ENCODE measurements around the gene SORL1. TPM values are rescaled to one million over a fixed set of nuclear protein-coding genes. Genes with fewer than 3 reads are reported as not detected.
"Not testable (repeated sequence)": the region's sequence is repeated elsewhere in the genome, so short reads cannot be mapped to it uniquely, and the experiment has no call there.

SORL1 gene, protein sequence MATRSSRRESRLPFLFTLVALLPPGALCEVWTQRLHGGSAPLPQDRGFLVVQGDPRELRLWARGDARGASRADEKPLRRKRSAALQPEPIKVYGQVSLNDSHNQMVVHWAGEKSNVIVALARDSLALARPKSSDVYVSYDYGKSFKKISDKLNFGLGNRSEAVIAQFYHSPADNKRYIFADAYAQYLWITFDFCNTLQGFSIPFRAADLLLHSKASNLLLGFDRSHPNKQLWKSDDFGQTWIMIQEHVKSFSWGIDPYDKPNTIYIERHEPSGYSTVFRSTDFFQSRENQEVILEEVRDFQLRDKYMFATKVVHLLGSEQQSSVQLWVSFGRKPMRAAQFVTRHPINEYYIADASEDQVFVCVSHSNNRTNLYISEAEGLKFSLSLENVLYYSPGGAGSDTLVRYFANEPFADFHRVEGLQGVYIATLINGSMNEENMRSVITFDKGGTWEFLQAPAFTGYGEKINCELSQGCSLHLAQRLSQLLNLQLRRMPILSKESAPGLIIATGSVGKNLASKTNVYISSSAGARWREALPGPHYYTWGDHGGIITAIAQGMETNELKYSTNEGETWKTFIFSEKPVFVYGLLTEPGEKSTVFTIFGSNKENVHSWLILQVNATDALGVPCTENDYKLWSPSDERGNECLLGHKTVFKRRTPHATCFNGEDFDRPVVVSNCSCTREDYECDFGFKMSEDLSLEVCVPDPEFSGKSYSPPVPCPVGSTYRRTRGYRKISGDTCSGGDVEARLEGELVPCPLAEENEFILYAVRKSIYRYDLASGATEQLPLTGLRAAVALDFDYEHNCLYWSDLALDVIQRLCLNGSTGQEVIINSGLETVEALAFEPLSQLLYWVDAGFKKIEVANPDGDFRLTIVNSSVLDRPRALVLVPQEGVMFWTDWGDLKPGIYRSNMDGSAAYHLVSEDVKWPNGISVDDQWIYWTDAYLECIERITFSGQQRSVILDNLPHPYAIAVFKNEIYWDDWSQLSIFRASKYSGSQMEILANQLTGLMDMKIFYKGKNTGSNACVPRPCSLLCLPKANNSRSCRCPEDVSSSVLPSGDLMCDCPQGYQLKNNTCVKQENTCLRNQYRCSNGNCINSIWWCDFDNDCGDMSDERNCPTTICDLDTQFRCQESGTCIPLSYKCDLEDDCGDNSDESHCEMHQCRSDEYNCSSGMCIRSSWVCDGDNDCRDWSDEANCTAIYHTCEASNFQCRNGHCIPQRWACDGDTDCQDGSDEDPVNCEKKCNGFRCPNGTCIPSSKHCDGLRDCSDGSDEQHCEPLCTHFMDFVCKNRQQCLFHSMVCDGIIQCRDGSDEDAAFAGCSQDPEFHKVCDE (N-terminal part only)
- total RNA-seq (10 to 100 TPM; 44.5 to 46.9 TPM), polyA plus RNA-seq (220 TPM)

- H3K9me3 Mint-ChIP-seq: no peaks in the 10 kb centered on the region
- H3K36me3 Mint-ChIP-seq: peaks cover 4 to 42% (median 18%) of the 10 kb centered on the region in 3 donors
- ChIA-PET POLR2A (interaction anchor here (0.7 to 3.6 kb wide), 9 partner anchors 8 to 157 kb away, joined by 3 to 20 read pairs (median 4); no protein-coding TSS in a partner anchor), CTCF (interaction anchor here (0.9 to 4.9 kb wide), 12 partner anchors 10 to 100 kb away, joined by 3 to 52 read pairs (median 4); no protein-coding TSS in a partner anchor)
- H3K27me3 Mint-ChIP-seq: no peaks in the 10 kb centered on the region
- H3K4me1 Mint-ChIP-seq: peaks cover 81 to 89% (median 87%) of the 10 kb centered on the region in 3 donors
- H3K4me3 Mint-ChIP-seq: peak within 1 kb of the TSS; percentile 94 to 100 (median 97)
- peak within 1 kb of the TSS; percentile 80 to 99 (median 98) for H3K27ac Mint-ChIP-seq
- no peaks in the 10 kb centered on the region for H3K36me3 ChIP-seq (ENCODE audit: insufficient read depth, low read length)
- H3K9me3 ChIP-seq (ENCODE audit: low read length): no peaks in the 10 kb centered on the region
- peak; percentile 60 to 78 (median 63) for DNase-seq
- peak within 1 kb of the TSS; percentile 87 for H3K4me3 ChIP-seq (ENCODE audit: low read length)
- H3K27ac ChIP-seq (ENCODE audit: low read depth, low read length): peak within 1 kb of the TSS; percentile 71
- H3K4me1 ChIP-seq (ENCODE audit: insufficient read depth, low read length): peaks cover 74% of the 10 kb centered on the region
- H3K27me3 ChIP-seq (ENCODE audit: insufficient read depth, low read length, poor library complexity, severe bottlenecking): no peaks in the 10 kb centered on the region
Observed at GRCh38 chr11:121451986-121452608, at the start of gene SORL1. Gene SORL1 (plus strand): TSS chr11:121452314. CDS start chr11:121452332, 18 bp downstream.

DNA sequence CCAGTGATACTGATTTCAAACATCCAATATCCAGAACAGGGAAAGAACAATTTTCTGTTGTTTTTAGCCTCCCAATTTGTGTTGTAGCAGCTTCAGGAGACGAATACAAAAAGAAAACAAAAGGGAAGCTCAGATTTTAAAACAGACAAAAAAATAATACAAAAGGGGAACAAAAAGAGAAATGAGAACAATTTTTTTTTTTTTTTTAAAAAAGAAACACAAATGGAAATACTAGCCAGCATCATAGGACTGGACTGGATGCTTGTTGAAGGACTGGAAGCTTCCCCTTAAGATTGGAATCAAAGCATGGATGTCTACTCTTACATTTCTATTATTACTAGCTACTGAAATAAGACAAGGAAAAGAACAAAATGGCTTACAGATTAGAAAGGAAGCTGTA is 46.5 kb upstream of the SORL1 start:
- no peaks in the 10 kb centered on the region for H3K27me3 Mint-ChIP-seq
- ChIA-PET POLR2A (interaction anchor here (0.6 kb wide), 1 partner anchor 8 kb away, joined by 5 read pairs; no protein-coding TSS in a partner anchor), CTCF (interaction anchor here (2.0 kb wide), 1 partner anchor 12 kb away, joined by 4 read pairs; no protein-coding TSS in a partner anchor)
- H3K27me3 ChIP-seq (ENCODE audit: insufficient read depth, low read length, poor library complexity, severe bottlenecking): no peaks in the 10 kb centered on the region
- H3K4me3 Mint-ChIP-seq: no peak overlapping the region
- no peaks in the 10 kb centered on the region for H3K4me1 ChIP-seq (ENCODE audit: insufficient read depth, low read length)
- no peak overlapping the region for H3K27ac ChIP-seq (ENCODE audit: low read depth, low read length)
- peaks cover 0 to 12% (median 4%) of the 10 kb centered on the region in 5 donors for H3K9me3 Mint-ChIP-seq
- no peak for DNase-seq
- H3K4me3 ChIP-seq (ENCODE audit: low read length): no peak overlapping the region
- peaks cover 0 to 10% (median 2%) of the 10 kb centered on the region in 3 donors for H3K36me3 Mint-ChIP-seq
- H3K27ac Mint-ChIP-seq: peak overlapping the region in 2 of 8 donors; percentile 1 to 37
- H3K4me1 Mint-ChIP-seq: no peaks in the 10 kb centered on the region
- no peaks in the 10 kb centered on the region for H3K9me3 ChIP-seq (ENCODE audit: low read length)
- H3K36me3 ChIP-seq (ENCODE audit: insufficient read depth, low read length): no peaks in the 10 kb centered on the region

DNA sequence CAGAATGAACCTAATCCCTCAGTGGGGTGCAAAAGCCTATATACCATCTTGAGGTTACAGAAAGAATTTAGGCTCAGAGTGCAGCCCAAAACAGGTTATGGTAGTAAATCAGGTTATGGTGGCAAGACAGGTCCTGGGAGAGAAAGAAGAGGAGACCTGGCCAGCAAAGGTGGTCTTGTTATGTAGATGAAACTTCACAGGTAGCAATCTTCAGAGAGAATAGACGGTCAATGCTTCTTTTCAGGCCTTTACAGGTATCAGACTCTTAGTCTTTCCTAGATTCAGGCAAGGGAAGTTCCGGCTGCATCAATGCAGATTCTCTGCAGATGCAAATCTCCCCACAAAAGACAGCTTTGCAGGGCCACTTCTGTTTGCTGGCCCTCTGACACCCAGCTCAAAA is 45.8 kb upstream of the SORL1 start:
- Mint-ChIP-seq H3K27me3 (no peaks in the 10 kb centered on the region), H3K36me3 (peaks cover 0 to 10% (median 3%) of the 10 kb centered on the region in 3 donors), H3K9me3 (peaks cover 0 to 9% (median 4%) of the 10 kb centered on the region in 5 donors), H3K4me1 (no peaks in the 10 kb centered on the region), H3K27ac (no peak overlapping the region), H3K4me3 (no peak overlapping the region)
- Histone ChIP-seq H3K4me3 (ENCODE audit: low read length) (no peak overlapping the region), H3K27ac (ENCODE audit: low read depth, low read length) (no peak overlapping the region), H3K36me3 (ENCODE audit: insufficient read depth, low read length) (no peaks in the 10 kb centered on the region), H3K27me3 (ENCODE audit: insufficient read depth, low read length, poor library complexity, severe bottlenecking) (no peaks in the 10 kb centered on the region), H3K9me3 (ENCODE audit: low read length) (no peaks in the 10 kb centered on the region), H3K4me1 (ENCODE audit: insufficient read depth, low read length) (no peaks in the 10 kb centered on the region)
- POLR2A ChIA-PET: no interaction called here
- no peak for DNase-seq
- CTCF ChIA-PET: interaction anchor here (2.0 kb wide), 1 partner anchor 11 kb away, joined by 4 read pairs; no protein-coding TSS in a partner anchor

DNA sequence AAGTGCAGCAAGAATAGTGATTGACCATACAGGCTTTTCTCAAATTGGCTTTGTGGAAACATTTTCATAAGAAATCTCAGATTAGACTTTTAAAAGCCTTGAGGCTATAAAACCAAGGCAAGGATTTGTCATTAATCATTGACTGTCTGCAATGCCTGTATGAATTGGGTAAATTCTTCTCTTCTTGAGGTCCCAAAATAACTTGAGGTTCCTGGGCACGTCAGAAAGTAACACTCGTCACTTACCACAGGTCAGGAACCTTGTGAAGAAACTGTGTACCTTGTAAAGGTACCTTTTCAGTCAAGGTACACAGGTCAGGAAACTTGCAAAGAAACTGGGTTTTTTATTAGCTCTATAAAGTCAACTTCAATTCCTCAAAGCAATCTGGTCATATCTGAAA is 43.3 kb upstream of the SORL1 start:
- H3K4me3 Mint-ChIP-seq: no peak overlapping the region
- peaks cover 0 to 2% (median 0%) of the 10 kb centered on the region in 3 donors for H3K4me1 Mint-ChIP-seq
- POLR2A ChIA-PET: interaction anchor here (0.9 kb wide), 1 partner anchor 23 kb away, joined by 8 read pairs; no protein-coding TSS in a partner anchor
- H3K9me3 Mint-ChIP-seq: no peaks in the 10 kb centered on the region
- H3K27ac ChIP-seq (ENCODE audit: low read depth, low read length): no peak overlapping the region
- H3K9me3 ChIP-seq (ENCODE audit: low read length): no peaks in the 10 kb centered on the region
- no peaks in the 10 kb centered on the region for H3K4me1 ChIP-seq (ENCODE audit: insufficient read depth, low read length)
- H3K36me3 Mint-ChIP-seq: peaks cover 0 to 4% (median 0%) of the 10 kb centered on the region in 3 donors
- no peak overlapping the region for H3K27ac Mint-ChIP-seq
- H3K36me3 ChIP-seq (ENCODE audit: insufficient read depth, low read length): no peaks in the 10 kb centered on the region
- H3K27me3 ChIP-seq (ENCODE audit: insufficient read depth, low read length, poor library complexity, severe bottlenecking): no peaks in the 10 kb centered on the region
- H3K4me3 ChIP-seq (ENCODE audit: low read length): no peak overlapping the region
- CTCF ChIA-PET: no interaction called here
- no peak for DNase-seq
- H3K27me3 Mint-ChIP-seq: no peaks in the 10 kb centered on the region

- H3K4me1 Mint-ChIP-seq; H3K27me3 Mint-ChIP-seq; H3K36me3 Mint-ChIP-seq; H3K9me3 Mint-ChIP-seq; CTCF ChIA-PET; H3K27ac ChIP-seq (ENCODE audit: low read depth, low read length); H3K36me3 ChIP-seq (ENCODE audit: insufficient read depth, low read length); H3K27me3 ChIP-seq (ENCODE audit: insufficient read depth, low read length, poor library complexity, severe bottlenecking); H3K27ac Mint-ChIP-seq; H3K4me3 Mint-ChIP-seq; DNase-seq; H3K4me3 ChIP-seq (ENCODE audit: low read length); H3K4me1 ChIP-seq (ENCODE audit: insufficient read depth, low read length); H3K9me3 ChIP-seq (ENCODE audit: low read length): not testable (repeated sequence)
- POLR2A ChIA-PET: interaction anchor here (0.9 kb wide), 1 partner anchor 22 kb away, joined by 8 read pairs; no protein-coding TSS in a partner anchor
Observed at GRCh38 chr11:121410041-121410440, 42.1 kb upstream of the SORL1 start.

- H3K36me3 Mint-ChIP-seq; H3K27ac ChIP-seq (ENCODE audit: low read depth, low read length); H3K4me3 ChIP-seq (ENCODE audit: low read length); DNase-seq; H3K27ac Mint-ChIP-seq; H3K9me3 ChIP-seq (ENCODE audit: low read length); H3K36me3 ChIP-seq (ENCODE audit: insufficient read depth, low read length); H3K9me3 Mint-ChIP-seq; H3K4me3 Mint-ChIP-seq; H3K27me3 ChIP-seq (ENCODE audit: insufficient read depth, low read length, poor library complexity, severe bottlenecking); CTCF ChIA-PET; H3K27me3 Mint-ChIP-seq; H3K4me1 ChIP-seq (ENCODE audit: insufficient read depth, low read length); POLR2A ChIA-PET: not testable (repeated sequence)
- peaks cover 8 to 12% (median 9%) of the 10 kb centered on the region in 3 donors for H3K4me1 Mint-ChIP-seq
Observed at GRCh38 chr11:121411330-121411729, 40.8 kb upstream of the SORL1 start.

GRCh38 chr11:121412000-121412587 is 40.0 kb upstream of the SORL1 start:
- DNase-seq: no peak
- H3K4me3 ChIP-seq (ENCODE audit: low read length): no peak overlapping the region
- H3K27ac Mint-ChIP-seq: peak overlapping the region in 3 of 8 donors; percentile 3 to 66 (median 64)
- H3K36me3 Mint-ChIP-seq: peaks cover 0 to 4% (median under 1%) of the 10 kb centered on the region in 3 donors
- H3K9me3 ChIP-seq (ENCODE audit: low read length): no peaks in the 10 kb centered on the region
- no peak overlapping the region for H3K4me3 Mint-ChIP-seq
- no peak overlapping the region for H3K27ac ChIP-seq (ENCODE audit: low read depth, low read length)
- H3K27me3 Mint-ChIP-seq: no peaks in the 10 kb centered on the region
- CTCF ChIA-PET: no interaction called here
- H3K4me1 ChIP-seq (ENCODE audit: insufficient read depth, low read length): peaks cover 3% of the 10 kb centered on the region
- no peaks in the 10 kb centered on the region for H3K9me3 Mint-ChIP-seq
- POLR2A ChIA-PET: no interaction called here
- no peaks in the 10 kb centered on the region for H3K27me3 ChIP-seq (ENCODE audit: insufficient read depth, low read length, poor library complexity, severe bottlenecking)
- peaks cover 11 to 18% (median 14%) of the 10 kb centered on the region in 3 donors for H3K4me1 Mint-ChIP-seq
- H3K36me3 ChIP-seq (ENCODE audit: insufficient read depth, low read length): no peaks in the 10 kb centered on the region
